GM13977 (cell line): ENCODE results near the gene TMEM14C.
"Not testable (repeated sequence)": the region's sequence is repeated elsewhere in the genome, so short reads cannot be mapped to it uniquely, and the experiment has no call there.

ENCODE experiments used
- DNase-seq: peaks from one replicate; pipeline ENCODE4 v3.0.0; 2012; ENCODE audit warnings: low spot score
- in situ Hi-C: fragments of 300-500 bp; cut with MboI; formaldehyde crosslinking; loops from one replicate; pipeline ENCODE4 v1.12.0; 2022; ENCODE audit warnings: low sequenced_read_pairs, low pct_unique_long_range_greater_than_20kb, mixed read lengths, inconsistent platforms; ENCODE audit not compliant: unreplicated experiment
- TF ChIP-seq, protein P1 (sequence below): IDR thresholded peaks from 2 replicates; pipeline ENCODE4 v1.5.1; 2012; ENCODE audit warnings: mild to moderate bottlenecking, control low read depth; ENCODE audit not compliant: insufficient read depth; ENCODE audit errors: extremely low read depth, missing control alignments

Gene TMEM14C

DNA sequence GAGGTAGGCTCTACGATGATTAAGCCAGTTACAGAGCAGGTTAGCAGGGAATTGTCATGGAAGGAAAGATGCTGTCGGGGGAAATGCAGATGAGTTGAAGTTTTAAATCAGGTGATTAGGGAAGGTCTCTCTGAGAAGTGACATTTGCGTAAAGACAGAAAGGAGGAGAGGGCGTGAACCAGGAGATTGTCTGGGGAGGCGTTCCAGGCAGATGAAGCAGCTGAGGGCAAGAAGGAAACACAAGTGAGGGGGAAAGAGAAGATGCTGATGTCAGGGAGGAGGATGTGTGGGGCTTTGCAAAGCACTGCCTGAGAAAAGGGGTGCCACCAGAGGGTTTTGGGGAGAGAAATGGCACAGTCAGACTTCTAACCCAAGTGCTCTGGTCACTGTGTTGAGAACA lies 22.2 kb downstream of the TMEM14C start:
- in situ Hi-C loops, result no loop called here
- TF ChIP-seq, protein P1, sequence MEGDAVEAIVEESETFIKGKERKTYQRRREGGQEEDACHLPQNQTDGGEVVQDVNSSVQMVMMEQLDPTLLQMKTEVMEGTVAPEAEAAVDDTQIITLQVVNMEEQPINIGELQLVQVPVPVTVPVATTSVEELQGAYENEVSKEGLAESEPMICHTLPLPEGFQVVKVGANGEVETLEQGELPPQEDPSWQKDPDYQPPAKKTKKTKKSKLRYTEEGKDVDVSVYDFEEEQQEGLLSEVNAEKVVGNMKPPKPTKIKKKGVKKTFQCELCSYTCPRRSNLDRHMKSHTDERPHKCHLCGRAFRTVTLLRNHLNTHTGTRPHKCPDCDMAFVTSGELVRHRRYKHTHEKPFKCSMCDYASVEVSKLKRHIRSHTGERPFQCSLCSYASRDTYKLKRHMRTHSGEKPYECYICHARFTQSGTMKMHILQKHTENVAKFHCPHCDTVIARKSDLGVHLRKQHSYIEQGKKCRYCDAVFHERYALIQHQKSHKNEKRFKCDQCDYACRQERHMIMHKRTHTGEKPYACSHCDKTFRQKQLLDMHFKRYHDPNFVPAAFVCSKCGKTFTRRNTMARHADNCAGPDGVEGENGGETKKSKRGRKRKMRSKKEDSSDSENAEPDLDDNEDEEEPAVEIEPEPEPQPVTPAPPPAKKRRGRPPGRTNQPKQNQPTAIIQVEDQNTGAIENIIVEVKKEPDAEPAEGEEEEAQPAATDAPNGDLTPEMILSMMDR, result no peak
- no peak for DNase-seq

DNA sequence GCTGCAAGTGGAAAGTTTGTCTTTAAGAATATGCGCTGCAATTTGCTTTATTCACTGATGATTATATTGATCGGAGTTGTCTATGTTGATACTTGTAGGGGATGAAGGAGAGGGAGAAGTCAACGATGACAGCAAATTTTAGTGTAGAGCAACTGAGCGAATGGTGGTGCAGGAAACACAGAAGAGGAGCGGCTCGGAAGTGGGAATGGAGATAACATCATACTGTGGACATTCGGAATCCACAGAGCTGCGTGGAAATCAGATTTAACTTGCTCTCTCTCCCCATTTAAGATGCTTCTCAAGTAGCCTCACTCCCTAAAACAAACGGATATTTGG lies 24.0 kb downstream of the TMEM14C start:
- no peak for DNase-seq
- in situ Hi-C loops, result no loop called here
- TF ChIP-seq, protein P1, result no peak

DNA sequence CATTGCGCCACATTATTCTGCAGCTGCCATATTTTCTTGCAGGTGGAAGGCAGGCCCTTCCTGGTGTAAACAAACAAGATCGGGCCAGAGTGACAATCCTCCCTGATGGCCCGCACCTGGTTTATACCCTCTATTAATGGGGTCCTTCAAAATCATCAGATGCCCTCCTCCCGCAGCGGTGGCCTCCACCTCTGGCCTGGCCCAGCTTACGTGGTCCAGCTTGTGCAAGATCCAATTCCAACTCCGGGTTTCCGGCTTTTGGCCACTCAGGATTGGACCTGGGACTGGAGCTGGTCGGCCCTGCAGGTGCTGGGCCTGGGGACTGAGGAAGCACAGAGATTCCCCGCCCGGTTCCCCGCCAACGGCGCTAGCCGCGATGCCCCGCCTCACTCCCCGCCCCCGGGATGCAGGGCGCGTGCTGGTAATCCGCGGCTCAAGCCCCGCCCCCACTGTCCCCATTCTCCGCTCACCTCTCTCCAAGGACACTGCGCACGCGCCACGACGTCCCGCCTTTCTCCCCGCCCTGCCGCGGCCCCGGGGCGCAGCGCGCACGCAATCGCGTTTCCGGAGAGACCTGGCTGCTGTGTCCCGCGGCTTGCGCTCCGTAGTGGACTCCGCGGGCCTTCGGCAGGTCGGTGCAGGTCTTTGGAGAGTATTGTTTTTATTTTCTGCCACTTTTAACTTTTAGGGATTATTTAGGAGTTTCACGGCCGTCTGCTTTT lies 24.5 kb downstream of the TMEM14C start, which contains the start of gene TMEM14B:
Gene TMEM14B, plus strand, starts transcription at position 555 of the 722 bp plus-strand sequence. CDS start 1,441 bp downstream, outside the sequence.
- peak; percentile 98 for DNase-seq
- TF ChIP-seq, protein P1, result no peak
- in situ Hi-C loops, result no loop called here

DNA sequence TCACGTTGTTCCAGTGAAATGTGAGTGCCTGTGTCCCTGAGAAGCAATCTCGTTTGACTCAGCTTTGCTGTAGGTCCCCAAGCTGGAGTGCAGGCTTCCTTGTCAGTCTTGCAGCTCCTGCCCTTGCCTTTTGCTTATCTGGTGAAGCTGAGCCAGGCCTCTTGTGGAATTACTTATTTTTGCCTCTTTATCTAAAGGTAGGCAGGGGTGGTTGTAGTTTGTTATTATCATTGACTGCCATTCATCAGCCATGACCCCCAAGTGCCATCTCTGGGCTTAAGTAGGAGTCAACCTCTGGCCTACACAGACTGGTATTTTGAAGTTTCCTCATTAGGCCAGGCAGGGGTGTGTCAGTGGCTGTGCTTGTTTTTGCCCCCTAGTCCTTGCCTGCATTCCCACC lies 26.9 kb downstream of the TMEM14C start:
- no peak for DNase-seq
- TF ChIP-seq, protein P1, result no peak
- in situ Hi-C loops, result no loop called here

DNA sequence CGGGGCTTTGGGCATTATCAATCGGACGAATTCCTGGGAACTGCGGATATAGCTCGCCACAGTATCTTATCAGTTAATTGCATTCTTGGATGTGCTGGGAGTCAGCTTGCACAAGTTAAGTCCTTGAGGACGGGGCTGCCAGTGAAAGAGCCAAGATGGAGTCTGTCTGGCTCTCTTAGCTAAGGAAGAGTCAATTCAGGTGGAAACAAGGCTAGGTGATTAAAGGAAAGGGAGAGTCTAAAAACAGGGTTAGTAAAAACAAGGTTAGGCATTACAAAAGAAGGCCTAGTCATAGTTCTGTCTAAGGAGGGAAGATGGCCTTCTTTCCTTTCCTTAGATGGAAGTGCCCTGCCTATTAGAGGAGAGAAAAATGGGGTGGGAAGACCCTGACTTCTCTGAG lies 27.7 kb downstream of the TMEM14C start:
- DNase-seq, in situ Hi-C loops: not testable (repeated sequence)

DNA sequence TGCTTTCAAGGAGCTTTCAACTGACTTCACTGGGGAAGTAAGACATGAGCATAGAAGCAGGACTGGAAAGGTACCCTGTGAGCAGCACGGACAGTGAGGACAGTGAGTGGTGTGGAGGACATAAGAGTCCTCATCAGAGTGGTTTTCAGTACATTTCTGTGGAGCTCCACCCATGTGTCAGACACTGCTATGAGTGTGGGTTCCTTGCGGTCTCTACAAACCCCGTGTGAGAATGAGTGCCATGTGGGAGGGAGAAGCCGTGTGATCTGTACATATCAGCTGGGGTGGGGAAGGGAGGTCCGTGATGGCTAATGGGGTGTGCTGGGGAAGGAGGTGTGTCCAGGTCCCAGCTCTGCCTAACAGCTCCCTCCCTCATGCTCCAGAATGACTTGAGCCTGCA lies 28.9 kb downstream of the TMEM14C start:
- DNase-seq, in situ Hi-C loops: not testable (repeated sequence)

DNA sequence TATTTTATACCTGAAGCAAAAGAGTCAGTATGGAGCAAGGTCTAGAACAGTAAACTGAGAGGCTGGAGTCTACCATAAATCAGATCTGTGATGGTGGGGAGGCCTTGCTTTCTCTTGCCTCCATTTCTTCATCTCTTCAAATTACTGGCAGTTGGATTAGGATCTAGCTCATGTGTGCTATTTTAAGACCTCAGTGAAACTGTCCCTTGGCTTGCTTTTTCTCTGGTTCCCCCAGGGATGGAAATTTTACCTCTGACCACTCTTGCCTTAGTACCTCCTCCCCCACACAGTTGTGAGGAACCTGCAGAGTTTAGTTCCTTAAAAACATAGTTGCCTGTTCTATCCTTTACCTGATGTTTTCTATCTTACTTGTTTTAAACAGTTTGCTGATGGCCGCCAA lies 33.2 kb downstream of the TMEM14C start:
- TF ChIP-seq, protein P1, result no peak

DNA sequence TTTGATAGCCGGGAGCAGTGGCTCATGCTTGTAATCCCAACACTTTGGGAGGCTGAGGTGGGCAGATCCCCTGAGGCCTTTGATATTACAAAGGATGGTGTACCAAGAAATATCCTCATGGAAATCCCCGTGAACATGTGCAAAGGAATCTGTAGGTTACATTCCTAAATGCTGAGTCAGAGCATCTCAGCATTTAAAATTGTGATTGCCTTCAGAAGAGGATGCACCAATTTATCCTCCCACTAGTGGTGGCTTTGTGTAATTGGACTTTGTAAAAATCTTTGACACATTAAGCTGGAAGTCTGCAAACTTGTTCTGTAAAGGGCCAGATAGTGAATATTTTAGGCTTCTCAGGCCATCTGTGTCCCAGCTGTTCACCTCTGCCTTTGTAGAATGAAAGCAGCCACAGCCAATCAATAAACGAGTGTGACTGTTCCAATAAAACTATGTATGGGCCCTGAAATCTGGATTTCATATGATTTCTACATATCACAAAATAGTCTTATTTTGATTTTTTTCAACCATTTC lies 36.5 kb downstream of the TMEM14C start:
- DNase-seq, result no peak
- in situ Hi-C loops, result no loop called here
- TF ChIP-seq, protein P1, result peak; percentile 46

More for the DNA sequence above, 33.2 kb downstream of the TMEM14C start:
- in situ Hi-C loops, result no loop called here
- DNase-seq, result no peak
